Measurements from ENCODE around the gene SELENBP1. TPM values are rescaled to one million over a fixed set of nuclear protein-coding genes. Genes with fewer than 3 reads are reported as not detected.

SELENBP1 gene
- total and polyA plus RNA-seq, 9 of the 15 experiments (the other 6 are each of a cell fraction or from before 2014, with no cell fraction given), result 25.8 to 81.2 (median 47.1) TPM

GRCh38 chr1:151346082-151346768 is 26.3 kb downstream of the SELENBP1 start (continued):
- TF ChIP-seq REST (IDR thresholded peaks at IDR 0.05; ENCODE audit: borderline replicate concordance), result peak; percentile 27; the same call in 1 of the 2 replicates
- no peak for TF ChIP-seq REST (CRISPR knock-in tag; IDR thresholded peaks at IDR 0.05; ENCODE audit: low read depth)
- TF ChIP-seq, protein P1, sequence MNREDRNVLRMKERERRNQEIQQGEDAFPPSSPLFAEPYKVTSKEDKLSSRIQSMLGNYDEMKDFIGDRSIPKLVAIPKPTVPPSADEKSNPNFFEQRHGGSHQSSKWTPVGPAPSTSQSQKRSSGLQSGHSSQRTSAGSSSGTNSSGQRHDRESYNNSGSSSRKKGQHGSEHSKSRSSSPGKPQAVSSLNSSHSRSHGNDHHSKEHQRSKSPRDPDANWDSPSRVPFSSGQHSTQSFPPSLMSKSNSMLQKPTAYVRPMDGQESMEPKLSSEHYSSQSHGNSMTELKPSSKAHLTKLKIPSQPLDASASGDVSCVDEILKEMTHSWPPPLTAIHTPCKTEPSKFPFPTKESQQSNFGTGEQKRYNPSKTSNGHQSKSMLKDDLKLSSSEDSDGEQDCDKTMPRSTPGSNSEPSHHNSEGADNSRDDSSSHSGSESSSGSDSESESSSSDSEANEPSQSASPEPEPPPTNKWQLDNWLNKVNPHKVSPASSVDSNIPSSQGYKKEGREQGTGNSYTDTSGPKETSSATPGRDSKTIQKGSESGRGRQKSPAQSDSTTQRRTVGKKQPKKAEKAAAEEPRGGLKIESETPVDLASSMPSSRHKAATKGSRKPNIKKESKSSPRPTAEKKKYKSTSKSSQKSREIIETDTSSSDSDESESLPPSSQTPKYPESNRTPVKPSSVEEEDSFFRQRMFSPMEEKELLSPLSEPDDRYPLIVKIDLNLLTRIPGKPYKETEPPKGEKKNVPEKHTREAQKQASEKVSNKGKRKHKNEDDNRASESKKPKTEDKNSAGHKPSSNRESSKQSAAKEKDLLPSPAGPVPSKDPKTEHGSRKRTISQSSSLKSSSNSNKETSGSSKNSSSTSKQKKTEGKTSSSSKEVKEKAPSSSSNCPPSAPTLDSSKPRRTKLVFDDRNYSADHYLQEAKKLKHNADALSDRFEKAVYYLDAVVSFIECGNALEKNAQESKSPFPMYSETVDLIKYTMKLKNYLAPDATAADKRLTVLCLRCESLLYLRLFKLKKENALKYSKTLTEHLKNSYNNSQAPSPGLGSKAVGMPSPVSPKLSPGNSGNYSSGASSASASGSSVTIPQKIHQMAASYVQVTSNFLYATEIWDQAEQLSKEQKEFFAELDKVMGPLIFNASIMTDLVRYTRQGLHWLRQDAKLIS (CRISPR knock-in tag; IDR thresholded peaks at IDR 0.05), result 0 out of 2 replicates have a peak, but pooled peaks have one; percentile 61
- TF ChIP-seq, protein P2, sequence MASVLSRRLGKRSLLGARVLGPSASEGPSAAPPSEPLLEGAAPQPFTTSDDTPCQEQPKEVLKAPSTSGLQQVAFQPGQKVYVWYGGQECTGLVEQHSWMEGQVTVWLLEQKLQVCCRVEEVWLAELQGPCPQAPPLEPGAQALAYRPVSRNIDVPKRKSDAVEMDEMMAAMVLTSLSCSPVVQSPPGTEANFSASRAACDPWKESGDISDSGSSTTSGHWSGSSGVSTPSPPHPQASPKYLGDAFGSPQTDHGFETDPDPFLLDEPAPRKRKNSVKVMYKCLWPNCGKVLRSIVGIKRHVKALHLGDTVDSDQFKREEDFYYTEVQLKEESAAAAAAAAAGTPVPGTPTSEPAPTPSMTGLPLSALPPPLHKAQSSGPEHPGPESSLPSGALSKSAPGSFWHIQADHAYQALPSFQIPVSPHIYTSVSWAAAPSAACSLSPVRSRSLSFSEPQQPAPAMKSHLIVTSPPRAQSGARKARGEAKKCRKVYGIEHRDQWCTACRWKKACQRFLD (CRISPR knock-in tag; IDR thresholded peaks at IDR 0.05), result peak; percentile 75; the same call in 1 of the 2 replicates
- TF ChIP-seq SREBF1 (IDR thresholded peaks at IDR 0.05; ENCODE audit: borderline replicate concordance, low read depth, low read length), result no peak
- TF ChIP-seq NR2F6 (CRISPR knock-in tag; IDR thresholded peaks at IDR 0.05), result no peak
